Astrocyte (in vitro differentiated cells and primary cell): ENCODE measurements around the gene EIF4ENIF1.

ENCODE experiments used
- EZH2 ChIP-seq: IDR thresholded peaks from 2 replicates; pipeline ENCODE4 v1.6.1; 2012; ENCODE audit warnings: mild to moderate bottlenecking, low read length, inconsistent platforms; ENCODE audit not compliant: insufficient read depth
- TF ChIP-seq, protein P1 (sequence below): IDR thresholded peaks from 2 replicates; pipeline ENCODE4 v1.5.1; 2011; ENCODE audit warnings: low read depth, mild to moderate bottlenecking, inconsistent platforms, low read length, moderate library complexity; ENCODE audit not compliant: insufficient read depth

DNA sequence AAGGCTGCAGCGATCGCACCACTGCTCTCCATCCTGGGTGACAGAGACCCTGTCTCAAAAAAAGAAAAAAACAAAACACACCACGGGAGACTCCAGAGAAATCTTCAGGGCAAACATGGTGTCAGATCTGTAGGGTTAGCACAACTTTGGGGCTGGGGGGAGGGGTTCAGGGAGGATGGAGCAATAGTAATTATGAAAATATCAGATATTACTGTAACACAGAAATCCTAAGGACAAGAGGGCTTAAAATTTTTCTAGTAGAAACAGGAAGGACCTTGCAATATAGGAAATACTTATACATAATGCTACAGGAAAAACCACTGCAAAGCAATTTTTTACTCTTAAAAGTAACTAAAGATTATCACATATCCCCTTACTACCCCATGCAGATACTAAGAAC, 13.8 kb downstream of the EIF4ENIF1 start:
- TF ChIP-seq, protein P1, sequence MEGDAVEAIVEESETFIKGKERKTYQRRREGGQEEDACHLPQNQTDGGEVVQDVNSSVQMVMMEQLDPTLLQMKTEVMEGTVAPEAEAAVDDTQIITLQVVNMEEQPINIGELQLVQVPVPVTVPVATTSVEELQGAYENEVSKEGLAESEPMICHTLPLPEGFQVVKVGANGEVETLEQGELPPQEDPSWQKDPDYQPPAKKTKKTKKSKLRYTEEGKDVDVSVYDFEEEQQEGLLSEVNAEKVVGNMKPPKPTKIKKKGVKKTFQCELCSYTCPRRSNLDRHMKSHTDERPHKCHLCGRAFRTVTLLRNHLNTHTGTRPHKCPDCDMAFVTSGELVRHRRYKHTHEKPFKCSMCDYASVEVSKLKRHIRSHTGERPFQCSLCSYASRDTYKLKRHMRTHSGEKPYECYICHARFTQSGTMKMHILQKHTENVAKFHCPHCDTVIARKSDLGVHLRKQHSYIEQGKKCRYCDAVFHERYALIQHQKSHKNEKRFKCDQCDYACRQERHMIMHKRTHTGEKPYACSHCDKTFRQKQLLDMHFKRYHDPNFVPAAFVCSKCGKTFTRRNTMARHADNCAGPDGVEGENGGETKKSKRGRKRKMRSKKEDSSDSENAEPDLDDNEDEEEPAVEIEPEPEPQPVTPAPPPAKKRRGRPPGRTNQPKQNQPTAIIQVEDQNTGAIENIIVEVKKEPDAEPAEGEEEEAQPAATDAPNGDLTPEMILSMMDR = no peak
- no peak for TF ChIP-seq EZH2
